NCI-H128 (cell line): Measurements from ENCODE around the gene LANCL2.

Source experiments
- DNase-seq: peaks from one replicate; lab custom pipeline; 2025; ENCODE audit not compliant: unreplicated experiment; lab: John Stamatoyannopoulos, UW

Gene LANCL2

GRCh38 chr7:55436457-55436856 lies 71.3 kb downstream of the LANCL2 start:
- no peak for DNase-seq

GRCh38 chr7:55437375-55437774 lies 72.2 kb downstream of the LANCL2 start:
- no peak for DNase-seq

DNA sequence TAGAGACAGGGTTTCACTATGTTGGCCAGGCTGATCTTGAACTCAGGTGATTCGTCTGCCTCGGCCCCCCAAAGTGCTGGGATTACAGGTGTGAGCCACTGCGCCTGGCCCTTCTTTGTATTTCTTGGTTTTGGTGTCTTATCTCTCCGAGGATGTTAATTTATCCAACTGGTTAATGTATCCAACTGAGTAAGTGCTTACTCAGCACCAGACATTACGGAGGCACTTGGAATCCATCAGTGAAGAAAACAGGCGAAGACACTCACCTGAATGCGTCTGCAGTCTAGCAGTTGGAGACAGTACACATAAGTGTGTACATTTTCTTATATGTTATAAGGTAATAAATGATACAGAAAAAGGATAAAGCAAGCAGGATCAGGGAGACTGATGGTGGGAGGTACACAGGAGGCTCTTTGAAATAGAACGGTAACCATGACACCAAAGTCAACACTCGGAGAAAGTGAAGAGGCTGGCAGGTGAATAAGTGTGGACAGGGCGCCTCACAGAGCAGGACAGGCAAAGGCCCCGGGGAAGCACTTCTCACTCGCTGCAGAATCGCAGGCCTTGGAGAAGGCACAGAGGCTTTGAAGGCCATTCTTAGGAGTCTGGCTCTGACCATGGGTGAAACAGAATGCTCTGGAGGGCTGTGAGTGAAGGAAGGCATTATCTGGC lies 73.1 kb downstream of the LANCL2 start:
- peak; percentile 47 for DNase-seq

DNA sequence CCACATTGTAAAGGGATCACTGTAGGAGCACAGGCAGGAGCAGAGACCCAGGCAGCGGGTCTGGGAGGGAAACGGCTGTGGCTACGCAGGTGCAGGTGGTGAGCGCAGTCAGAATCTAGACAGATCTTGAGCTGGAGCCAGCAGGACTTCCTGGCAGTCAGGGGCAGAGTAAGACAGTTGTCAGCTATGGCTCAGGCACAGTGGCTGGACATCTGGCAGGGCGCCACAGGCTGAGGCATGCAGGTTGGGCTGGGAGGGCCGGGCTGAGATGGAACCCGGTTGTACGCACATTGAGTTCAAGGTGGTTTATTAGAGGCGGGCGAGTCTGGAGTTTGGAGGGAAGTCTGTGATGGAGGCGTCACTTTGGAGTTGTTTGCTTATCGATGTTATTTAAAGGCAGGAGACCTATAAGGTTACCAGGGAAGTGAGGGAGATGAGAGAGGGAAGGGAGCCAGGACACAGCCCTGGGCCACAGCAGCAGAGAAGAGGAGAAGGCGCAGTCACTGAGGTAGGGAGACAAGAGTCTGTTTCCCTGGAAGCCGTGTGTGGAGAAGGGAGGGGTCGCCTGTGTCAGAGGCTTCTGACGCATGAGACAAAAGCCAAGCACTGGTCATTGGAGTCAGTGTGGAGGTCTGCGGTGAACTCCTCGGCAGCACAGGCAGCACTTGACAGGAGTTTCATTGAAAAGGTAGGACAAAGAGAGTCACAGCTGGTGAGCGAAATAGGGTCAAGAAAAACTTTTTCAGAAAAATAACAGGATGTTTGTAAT lies 73.8 kb downstream of the LANCL2 start:
- no peak for DNase-seq

GRCh38 chr7:55439627-55440026 lies 74.5 kb downstream of the LANCL2 start:
- peak; percentile 40 for DNase-seq

GRCh38 chr7:55440040-55440690 lies 75.0 kb downstream of the LANCL2 start:
- DNase-seq, result no peak

GRCh38 chr7:55441002-55441401 lies 75.9 kb downstream of the LANCL2 start:
- DNase-seq, result no peak

- DNase-seq, result no peak
Measured at GRCh38 chr7:55441774-55442522, 76.8 kb downstream of the LANCL2 start.

GRCh38 chr7:55444786-55445185 lies 79.6 kb downstream of the LANCL2 start:
- DNase-seq, result no peak

GRCh38 chr7:55448526-55448925 lies 83.4 kb downstream of the LANCL2 start:
- DNase-seq, result no peak

- DNase-seq, result no peak
Measured at GRCh38 chr7:55449205-55449991, 84.3 kb downstream of the LANCL2 start.

DNA sequence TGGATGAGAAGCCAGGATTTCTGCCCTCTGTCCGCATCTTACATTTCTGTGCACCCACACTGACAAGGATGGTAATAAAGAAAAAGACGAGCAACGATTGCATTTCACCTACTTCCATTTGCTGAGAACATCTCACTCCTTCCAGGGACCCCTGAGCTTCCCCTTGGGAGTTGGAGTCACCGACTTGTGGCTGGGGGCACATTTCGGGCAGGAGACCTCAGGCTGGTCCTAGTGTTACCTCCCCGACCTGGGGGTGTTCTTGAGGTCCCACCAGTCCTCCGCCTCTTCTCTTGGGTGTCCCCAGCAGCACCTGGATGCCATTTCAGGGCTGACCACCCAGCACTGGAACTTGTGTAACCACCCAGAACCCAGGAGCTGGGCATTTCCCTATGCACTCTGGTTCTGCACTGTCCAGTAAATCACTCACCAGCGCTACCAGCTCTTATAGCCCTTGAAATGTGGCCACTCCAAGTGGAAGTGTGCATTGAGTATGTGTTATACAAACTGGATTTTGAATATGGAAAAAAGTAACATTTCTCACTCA lies 84.9 kb downstream of the LANCL2 start:
- DNase-seq, result no peak

DNA sequence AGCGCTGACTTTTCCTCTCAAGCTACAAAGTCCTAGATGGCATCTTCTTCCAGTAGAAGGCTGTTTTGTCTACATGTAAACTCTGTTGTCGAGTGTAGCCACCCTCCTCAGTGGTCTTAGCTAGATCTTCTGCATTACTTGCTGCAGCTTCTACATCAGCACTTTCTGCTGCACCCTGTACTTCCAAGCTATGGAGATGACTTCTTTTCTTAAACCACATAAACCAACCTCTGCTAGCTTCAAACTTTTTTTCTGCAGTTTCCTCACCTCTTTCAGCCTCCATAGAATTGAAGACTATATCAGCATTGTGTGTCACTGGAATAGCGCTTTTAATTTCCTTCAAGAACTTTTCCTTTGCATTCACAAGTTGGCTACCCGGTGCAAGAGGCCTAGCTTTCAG lies 87.8 kb downstream of the LANCL2 start:
- DNase-seq, result no peak

GRCh38 chr7:55457801-55458200 lies 92.7 kb downstream of the LANCL2 start:
- DNase-seq, result no peak

- DNase-seq, result no peak
Measured at GRCh38 chr7:55458351-55458750, 93.2 kb downstream of the LANCL2 start.

GRCh38 chr7:55463686-55464262 lies 98.6 kb downstream of the LANCL2 start:
- DNase-seq, result no peak

DNA sequence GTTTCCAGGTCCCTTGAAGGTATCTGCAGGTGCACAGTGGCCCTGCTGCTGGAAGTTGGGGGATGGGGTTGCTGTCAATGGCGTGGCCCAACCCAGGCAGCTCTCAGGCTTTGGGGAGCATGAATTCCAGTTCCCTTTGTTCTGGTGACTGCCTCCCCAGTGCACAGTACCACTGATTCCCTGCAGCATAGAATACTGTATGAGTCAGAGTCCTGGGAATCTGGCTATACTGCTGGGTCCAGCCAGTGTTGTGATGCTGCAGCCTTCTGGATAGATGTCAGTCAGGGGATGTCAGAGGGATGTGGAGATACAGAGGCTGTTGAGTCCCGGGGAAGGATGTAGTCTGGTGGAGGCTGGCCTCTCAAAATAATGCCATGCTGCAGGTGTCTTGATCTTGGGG lies 99.3 kb downstream of the LANCL2 start:
- no peak for DNase-seq

- DNase-seq, result no peak
Measured at GRCh38 chr7:55465691-55466090, 100.6 kb downstream of the LANCL2 start.

- no peak for DNase-seq
Measured at GRCh38 chr7:55467047-55467593, 102.0 kb downstream of the LANCL2 start.

GRCh38 chr7:55468495-55468894 lies 103.4 kb downstream of the LANCL2 start:
- DNase-seq, result no peak
